Dermis lymphatic vessel endothelial cell (primary cell): ENCODE data around the gene LUC7L. TPM values are rescaled to one million over a fixed set of nuclear protein-coding genes. Genes with fewer than 3 reads are reported as not detected.

Experiments used
- total RNA-seq: library from RNA; depleted of rRNA; stranded (reverse); fragments of >200 nt; gene quantifications from 2 replicates; pipeline ENCODE4 v1.2.1, GENCODE V29; 2014

LUC7L gene, protein sequence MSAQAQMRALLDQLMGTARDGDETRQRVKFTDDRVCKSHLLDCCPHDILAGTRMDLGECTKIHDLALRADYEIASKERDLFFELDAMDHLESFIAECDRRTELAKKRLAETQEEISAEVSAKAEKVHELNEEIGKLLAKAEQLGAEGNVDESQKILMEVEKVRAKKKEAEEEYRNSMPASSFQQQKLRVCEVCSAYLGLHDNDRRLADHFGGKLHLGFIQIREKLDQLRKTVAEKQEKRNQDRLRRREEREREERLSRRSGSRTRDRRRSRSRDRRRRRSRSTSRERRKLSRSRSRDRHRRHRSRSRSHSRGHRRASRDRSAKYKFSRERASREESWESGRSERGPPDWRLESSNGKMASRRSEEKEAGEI
- total RNA-seq: 21.2 and 36.2 TPM in 2 replicates

DNA sequence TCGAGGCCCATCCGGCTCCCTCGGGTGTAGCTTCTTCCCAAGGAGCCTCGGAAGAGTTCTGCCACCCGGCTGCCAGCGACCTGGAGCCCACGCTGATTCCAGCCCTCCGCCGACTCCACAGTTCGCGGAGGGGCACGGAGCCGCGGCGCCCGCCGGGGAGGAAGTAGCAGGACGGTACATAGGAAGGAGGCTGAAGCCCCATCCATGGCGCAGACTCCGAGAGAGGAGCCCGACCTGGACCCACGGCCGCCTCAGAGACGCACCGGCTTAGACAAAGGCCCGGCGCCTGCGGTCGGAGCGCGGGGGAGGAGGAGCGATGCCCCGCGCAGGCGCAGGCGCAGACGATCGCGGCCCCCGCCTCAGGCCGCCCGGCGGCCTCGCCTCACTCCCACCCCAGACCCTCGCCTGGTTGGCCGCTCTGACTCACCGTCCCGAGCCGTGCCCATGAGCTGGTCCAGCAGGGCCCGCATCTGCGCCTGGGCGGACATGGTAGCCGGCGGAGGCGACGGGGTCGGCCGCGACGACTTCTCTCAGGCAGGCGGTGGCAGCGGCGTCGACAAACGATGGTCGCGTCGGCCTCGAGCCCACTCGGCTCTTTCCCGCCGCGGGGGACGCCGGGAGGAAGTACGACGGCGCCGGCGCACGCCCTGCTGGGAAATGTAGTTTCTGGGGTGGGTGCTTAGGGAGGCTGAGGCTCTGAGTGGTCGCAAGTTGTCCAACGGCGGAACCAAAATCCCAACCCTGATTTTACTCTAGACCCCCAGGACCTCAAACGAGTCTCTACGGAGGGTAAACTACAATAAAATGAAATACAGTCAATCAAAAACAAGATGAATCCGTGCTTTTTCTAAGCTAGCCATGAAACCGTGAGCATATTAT lies at the start of gene LUC7L:
Gene LUC7L (minus strand): TSS at position 598 of the 879 bp plus-strand sequence. CDS start 110 bp downstream, at position 488.

DNA sequence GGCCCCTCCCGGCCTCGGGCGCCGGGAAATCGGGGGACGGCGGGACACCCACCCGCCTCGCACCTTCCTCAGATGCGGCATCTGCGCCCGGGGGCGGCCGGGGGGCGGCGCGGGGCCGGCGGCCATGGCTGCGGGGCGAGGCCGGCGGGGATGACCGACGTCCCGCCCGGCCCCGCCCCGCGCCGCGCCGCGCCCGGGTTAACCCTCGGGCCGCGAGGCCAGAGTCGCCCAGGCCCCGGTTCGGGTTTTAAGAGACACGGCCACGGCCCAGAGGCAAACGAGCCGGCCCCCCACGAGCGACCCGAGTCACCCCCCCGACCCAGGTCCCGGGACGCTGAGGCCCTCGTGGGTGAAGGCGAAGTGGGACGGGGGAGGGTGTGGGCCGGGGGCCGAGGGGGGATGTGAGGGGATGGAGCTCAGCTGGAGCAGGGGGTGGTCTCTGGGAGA lies 46.6 kb upstream of the LUC7L start, which contains the start of gene RGS11:
Gene RGS11 (minus strand): TSS at position 159 of the 447 bp plus-strand sequence. CDS start 33 bp downstream, at position 126.

DNA sequence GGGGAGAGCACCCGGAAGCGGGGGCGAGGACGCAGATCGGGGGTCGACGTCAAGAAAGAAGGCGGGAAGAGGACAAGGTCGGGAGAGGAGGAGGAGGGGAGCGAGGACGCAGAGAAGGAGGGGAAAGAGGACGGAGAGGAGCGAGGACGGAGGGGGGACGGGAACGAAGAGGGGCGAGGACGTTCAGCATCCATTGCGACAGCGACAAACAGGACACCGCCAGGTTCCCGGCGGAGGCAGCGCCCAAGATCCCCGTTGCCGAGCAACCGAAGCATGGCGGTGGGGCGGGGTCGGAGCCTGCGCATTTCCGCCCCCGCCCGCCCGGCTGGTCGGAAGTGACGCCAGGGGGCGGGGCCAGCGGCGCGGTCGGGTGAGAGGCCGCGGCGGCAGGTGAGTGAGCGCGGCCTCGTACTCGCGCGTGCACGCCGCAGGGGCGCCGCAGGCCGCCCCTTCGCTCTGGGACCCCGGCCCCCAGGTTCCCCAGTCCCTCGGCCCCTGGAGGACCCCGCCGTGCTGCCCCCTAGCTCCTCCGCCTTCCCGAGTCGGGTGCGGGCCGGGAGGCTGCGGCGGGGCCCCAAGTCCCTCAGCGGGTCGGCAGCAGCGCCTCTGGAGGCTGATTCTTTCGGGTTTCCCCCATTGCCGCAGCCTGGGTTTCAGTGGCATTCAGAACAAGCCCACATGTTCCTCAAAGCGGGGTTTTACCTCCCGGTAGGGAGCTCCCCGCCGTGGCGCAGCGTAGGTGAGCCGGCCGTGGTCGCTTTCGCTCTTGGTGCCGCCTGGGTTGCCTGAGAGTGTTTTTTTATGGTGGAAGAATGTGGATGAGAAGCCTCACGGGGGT lies 5.4 kb upstream of the LUC7L start, which contains the start of gene FAM234A:
Gene FAM234A (plus strand): TSS at position 354 of the 838 bp plus-strand sequence. CDS start 19,593 bp downstream, outside the sequence.

DNA sequence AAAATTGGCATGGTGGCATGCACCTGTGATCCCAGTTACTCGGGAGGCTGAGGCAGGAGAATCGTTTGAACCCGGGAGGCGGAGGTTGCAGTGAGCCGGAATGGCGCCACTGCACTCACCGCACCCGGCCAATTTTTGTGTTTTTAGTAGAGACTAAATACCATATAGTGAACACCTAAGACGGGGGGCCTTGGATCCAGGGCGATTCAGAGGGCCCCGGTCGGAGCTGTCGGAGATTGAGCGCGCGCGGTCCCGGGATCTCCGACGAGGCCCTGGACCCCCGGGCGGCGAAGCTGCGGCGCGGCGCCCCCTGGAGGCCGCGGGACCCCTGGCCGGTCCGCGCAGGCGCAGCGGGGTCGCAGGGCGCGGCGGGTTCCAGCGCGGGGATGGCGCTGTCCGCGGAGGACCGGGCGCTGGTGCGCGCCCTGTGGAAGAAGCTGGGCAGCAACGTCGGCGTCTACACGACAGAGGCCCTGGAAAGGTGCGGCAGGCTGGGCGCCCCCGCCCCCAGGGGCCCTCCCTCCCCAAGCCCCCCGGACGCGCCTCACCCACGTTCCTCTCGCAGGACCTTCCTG lies 49.1 kb downstream of the LUC7L start, which contains the start of gene HBQ1:
Gene HBQ1 (plus strand): TSS at position 359 of the 575 bp plus-strand sequence. CDS start 28 bp downstream, at position 387.

DNA sequence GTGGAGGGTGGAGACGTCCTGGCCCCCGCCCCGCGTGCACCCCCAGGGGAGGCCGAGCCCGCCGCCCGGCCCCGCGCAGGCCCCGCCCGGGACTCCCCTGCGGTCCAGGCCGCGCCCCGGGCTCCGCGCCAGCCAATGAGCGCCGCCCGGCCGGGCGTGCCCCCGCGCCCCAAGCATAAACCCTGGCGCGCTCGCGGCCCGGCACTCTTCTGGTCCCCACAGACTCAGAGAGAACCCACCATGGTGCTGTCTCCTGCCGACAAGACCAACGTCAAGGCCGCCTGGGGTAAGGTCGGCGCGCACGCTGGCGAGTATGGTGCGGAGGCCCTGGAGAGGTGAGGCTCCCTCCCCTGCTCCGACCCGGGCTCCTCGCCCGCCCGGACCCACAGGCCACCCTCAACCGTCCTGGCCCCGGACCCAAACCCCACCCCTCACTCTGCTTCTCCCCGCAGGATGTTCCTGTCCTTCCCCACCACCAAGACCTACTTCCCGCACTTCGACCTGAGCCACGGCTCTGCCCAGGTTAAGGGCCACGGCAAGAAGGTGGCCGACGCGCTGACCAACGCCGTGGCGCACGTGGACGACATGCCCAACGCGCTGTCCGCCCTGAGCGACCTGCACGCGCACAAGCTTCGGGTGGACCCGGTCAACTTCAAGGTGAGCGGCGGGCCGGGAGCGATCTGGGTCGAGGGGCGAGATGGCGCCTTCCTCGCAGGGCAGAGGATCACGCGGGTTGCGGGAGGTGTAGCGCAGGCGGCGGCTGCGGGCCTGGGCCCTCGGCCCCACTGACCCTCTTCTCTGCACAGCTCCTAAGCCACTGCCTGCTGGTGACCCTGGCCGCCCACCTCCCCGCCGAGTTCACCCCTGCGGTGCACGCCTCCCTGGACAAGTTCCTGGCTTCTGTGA lies 52.5 kb downstream of the LUC7L start, which contains the start of gene HBA1:
Gene HBA1 (plus strand): TSS at position 204 of the 906 bp plus-strand sequence. CDS start 37 bp downstream, at position 241.

DNA sequence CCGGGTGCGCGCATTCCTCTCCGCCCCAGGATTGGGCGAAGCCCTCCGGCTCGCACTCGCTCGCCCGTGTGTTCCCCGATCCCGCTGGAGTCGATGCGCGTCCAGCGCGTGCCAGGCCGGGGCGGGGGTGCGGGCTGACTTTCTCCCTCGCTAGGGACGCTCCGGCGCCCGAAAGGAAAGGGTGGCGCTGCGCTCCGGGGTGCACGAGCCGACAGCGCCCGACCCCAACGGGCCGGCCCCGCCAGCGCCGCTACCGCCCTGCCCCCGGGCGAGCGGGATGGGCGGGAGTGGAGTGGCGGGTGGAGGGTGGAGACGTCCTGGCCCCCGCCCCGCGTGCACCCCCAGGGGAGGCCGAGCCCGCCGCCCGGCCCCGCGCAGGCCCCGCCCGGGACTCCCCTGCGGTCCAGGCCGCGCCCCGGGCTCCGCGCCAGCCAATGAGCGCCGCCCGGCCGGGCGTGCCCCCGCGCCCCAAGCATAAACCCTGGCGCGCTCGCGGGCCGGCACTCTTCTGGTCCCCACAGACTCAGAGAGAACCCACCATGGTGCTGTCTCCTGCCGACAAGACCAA lies 56.8 kb downstream of the LUC7L start, which contains the start of gene HBA2:
Gene HBA2 (plus strand): TSS at position 503 of the 568 bp plus-strand sequence. CDS start 37 bp downstream, at position 540.

DNA sequence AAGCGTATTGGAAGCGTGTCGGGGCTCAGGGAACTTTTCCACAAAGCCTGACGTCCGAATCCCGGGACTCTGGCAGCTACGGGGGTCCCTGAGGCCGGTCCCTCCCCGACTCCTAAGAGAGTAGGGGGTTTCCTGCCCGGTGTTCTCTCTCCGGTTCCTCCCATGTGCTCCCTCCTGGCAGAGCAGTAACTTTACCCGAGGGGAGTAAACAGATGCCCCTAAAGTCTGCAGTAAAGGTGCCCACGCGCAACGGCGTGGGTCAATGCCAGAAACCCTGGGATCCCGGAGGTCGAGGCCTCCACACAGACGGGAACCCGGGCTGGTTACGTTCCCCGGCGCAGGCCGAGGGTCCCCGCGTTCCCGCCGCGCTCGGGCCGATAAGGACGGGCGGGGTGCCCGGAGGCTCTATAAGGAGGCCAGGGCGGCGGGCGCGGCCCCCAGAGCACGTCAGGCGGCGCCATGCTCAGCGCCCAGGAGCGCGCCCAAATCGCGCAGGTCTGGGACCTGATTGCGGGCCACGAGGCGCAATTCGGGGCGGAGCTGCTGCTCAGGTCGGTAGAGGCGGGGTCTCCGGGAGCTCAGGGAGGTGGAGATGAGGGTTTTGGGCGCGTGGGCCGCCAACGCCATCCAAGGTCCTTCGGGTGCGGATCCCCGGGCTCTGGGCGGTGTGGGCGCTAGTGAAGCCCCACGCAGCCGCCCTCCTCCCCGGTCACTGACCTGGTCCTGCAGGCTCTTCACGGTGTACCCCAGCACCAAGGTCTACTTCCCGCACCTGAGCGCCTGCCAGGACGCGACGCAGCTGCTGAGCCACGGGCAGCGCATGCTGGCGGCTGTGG lies 63.5 kb downstream of the LUC7L start, which contains the start of gene HBM:
Gene HBM (plus strand): TSS at position 440 of the 836 bp plus-strand sequence. CDS start 20 bp downstream, at position 460.

DNA sequence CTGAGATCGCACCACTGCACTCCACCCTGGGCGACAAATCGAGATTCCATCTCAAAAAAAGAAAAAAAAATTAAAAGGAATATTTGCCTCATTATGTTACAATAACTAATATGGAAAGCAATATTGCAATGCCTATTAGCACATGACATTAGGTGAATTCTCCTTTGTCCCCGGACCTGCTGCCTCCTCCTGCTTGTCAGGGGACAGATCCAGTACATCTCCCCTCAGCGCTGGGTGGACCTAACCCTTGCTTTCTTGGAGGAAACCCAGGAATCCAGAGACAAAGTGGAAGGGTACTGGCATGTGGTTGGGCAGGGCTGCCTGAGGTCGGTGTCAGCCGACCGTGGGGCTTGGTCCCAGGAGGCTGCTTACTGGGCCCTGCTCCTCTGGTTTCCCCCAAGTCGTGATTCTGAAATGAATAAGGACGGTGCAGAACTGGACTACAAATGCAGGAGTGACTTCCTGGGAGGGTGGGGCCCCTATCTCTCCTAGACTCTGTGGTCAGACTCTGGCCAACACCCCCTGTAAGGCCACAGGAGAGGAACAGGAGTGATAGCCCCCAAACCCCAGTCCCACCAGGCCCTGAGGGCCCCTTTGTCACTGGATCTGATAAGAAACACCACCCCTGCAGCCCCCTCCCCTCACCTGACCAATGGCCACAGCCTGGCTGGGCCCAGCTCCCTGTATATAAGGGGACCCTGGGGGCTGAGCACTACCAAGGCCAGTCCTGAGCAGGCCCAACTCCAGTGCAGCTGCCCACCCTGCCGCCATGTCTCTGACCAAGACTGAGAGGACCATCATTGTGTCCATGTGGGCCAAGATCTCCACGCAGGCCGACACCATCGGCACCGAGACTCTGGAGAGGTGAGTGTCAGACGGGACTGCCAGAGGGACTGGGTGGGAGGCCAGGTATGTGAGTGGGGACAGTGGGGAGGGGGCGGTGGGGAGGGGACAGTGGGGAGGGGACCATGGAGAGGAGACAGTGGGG lies 76.8 kb downstream of the LUC7L start, which contains the start of gene HBZ:
Gene HBZ (plus strand): TSS at position 504 of the 988 bp plus-strand sequence. CDS start 266 bp downstream, at position 770.

Other genes with a start within 250 kb of the LUC7L start
- 4.0 and 4.8 TPM in 2 replicates for gene POLR3K, start 175.8 kb downstream of the LUC7L start, total RNA-seq
- gene SNRNP25, start 175.6 kb downstream of the LUC7L start, total RNA-seq: 14.0 and 17.5 TPM in 2 replicates
- 9.8 and 17.0 TPM in 2 replicates for gene RHBDF1, start 156.8 kb downstream of the LUC7L start, total RNA-seq
- gene MPG, start 151.2 kb downstream of the LUC7L start, total RNA-seq: 181 and 206 TPM in 2 replicates
- 2.8 and 4.0 TPM in 2 replicates for gene NPRL3, start 90.8 kb downstream of the LUC7L start, total RNA-seq
- not detected in 2 replicates for gene HBZ, start 76.8 kb downstream of the LUC7L start, total RNA-seq
- not detected in 2 replicates for gene HBM, start 63.5 kb downstream of the LUC7L start, total RNA-seq
- gene HBA2, start 56.6 kb downstream of the LUC7L start, total RNA-seq: not detected in 2 replicates
- gene HBA1, start 52.8 kb downstream of the LUC7L start, total RNA-seq: not detected in 2 replicates
- 0.17 and 0.33 TPM in 2 replicates for gene HBQ1, start 49.0 kb downstream of the LUC7L start, total RNA-seq
- 35.3 and 41.0 TPM in 2 replicates for gene FAM234A, start 5.4 kb upstream of the LUC7L start, total RNA-seq
- gene RGS11, start 46.5 kb upstream of the LUC7L start, total RNA-seq: under 0.01 and 0.33 TPM in 2 replicates
- not detected in 2 replicates for gene ARHGDIG, start 51.1 kb upstream of the LUC7L start, total RNA-seq
- 0.09 and 0.11 TPM in 2 replicates for gene PDIA2, start 53.7 kb upstream of the LUC7L start, total RNA-seq
- gene AXIN1, start 123.3 kb upstream of the LUC7L start, total RNA-seq: 16.1 and 18.0 TPM in 2 replicates
- 55.8 and 65.9 TPM in 2 replicates for gene MRPL28, start 141.1 kb upstream of the LUC7L start, total RNA-seq
- 62.1 and 67.1 TPM in 2 replicates for gene PGAP6, start 152.5 kb upstream of the LUC7L start, total RNA-seq
- 31.6 and 32.1 TPM in 2 replicates for gene NME4, start 167.8 kb upstream of the LUC7L start, total RNA-seq
- 10.2 and 13.8 TPM in 2 replicates for gene DECR2, start 172.4 kb upstream of the LUC7L start, total RNA-seq
- gene RAB11FIP3, start 196.2 kb upstream of the LUC7L start, total RNA-seq: 27.5 and 38.9 TPM in 2 replicates